Psoas muscle (tissue), 8 donors: Measurements from ENCODE around the gene CELF2. TPM values are rescaled to one million over a fixed set of nuclear protein-coding genes. Genes with fewer than 3 reads are reported as not detected.

Source experiments
- ATAC-seq, 4 donors: fragments of 200-7000 bp; cut with Tn5 transposase; one replicate each; pipeline ENCODE4 v1.9.1; 2020; ENCODE audit warnings: moderate library complexity in 3 of 4, mild to moderate bottlenecking in 2 of 4
- DNase-seq, 2 donors: peaks; one replicate each; pipeline ENCODE4 v3.0.0-alpha.2; 2020
- H3K27ac ChIP-seq: fragments of 200-600 bp; one replicate; pipeline ENCODE4 v1.8.0; 2022
- H3K27me3 ChIP-seq, 3 donors: fragments of 200-600 bp in 1 of 3; one replicate each; pipeline versions ENCODE4 v1.6.1 to v1.8.0; 2013 to 2022; ENCODE audit warnings: low read length in 2 of 3, mild to moderate bottlenecking in 2 of 3, moderate library complexity in 1 of 3; ENCODE audit not compliant: insufficient read depth in 3 of 3
- H3K36me3 ChIP-seq, 2 donors: fragments of 200-600 bp in 1 of 2; one replicate each; pipeline versions ENCODE4 v1.6.1 to v1.8.0; 2013 to 2022; ENCODE audit warnings: low read depth in 1 of 2, mild to moderate bottlenecking in 1 of 2, moderate library complexity in 1 of 2; ENCODE audit not compliant: insufficient read depth in 1 of 2
- H3K4me1 ChIP-seq: fragments of 200-600 bp; one replicate; pipeline ENCODE4 v1.8.0; 2022
- H3K4me3 ChIP-seq: fragments of 200-600 bp; one replicate; pipeline ENCODE4 v1.8.0; 2022; ENCODE audit warnings: mild to moderate bottlenecking
- H3K9me3 ChIP-seq: fragments of 200-600 bp; one replicate; pipeline ENCODE4 v1.8.0; 2022
- CTCF ChIP-seq: fragments of 200-600 bp; IDR thresholded peaks from one replicate; pipeline ENCODE4 v1.8.0; 2022; ENCODE audit warnings: antibody characterized with exemption
- WGBS, 3 donors: extraction: QIAGEN DNeasy Blood & Tissue Kit; methylation state at CpG; one replicate each; pipeline versions ENCODE4 v1.1.6 to v1.1.7; 2013; 5-methylcytosine and 5-hydroxymethylcytosine counted together
- intact Hi-C, 2 donors: fragments of 100-400 bp; cut with DNase I; formaldehyde crosslinking; loops; one replicate each; pipeline versions ENCODE4 v1.11.0 to v1.14.2; 2022
- polyA plus RNA-seq, 3 donors: library from polyadenylated mRNA; stranded (reverse); fragments of 200-250 nt; gene quantifications; one replicate each; pipeline ENCODE4 v1.2.3, GENCODE V29; 2013
- total RNA-seq, 4 donors: library from RNA; stranded (reverse); fragmentation: NEBNext Ultra II Directional in 2 of 4; extraction: Animal tissue kit (Norgen Biotek cat#: 25700) in 2 of 4; gene quantifications; one replicate each; pipeline versions ENCODE4 v1.2.1 to v1.2.4, GENCODE V29; 2021 to 2023
- donor health status: healthy with polysubstance abuse.
- donor health status: DM: no; HTN: no; CAD: no; lungs with moderate emphysema.
- donor health status: Bipolar disorder and iron deficiency.
- donor health status: healthy.
- donor health status: DM: yes; HTN: yes; CAD: no.
- donor health status: DM: no; HTN: no; CAD: no.
- donor health status: DM: no; HTN: no; CAD: no.
- donor health status: DM: yes; HTN: yes; CAD: no.

CELF2 gene
- total and polyA plus RNA-seq, 7 donors: 9.8 to 47.8 (median 29.0) TPM

- H3K4me3 ChIP-seq: no peak overlapping the region
- H3K27ac ChIP-seq: no peak overlapping the region
- WGBS, 3 donors: 79 to 87% (median 87%) methylated on average over 10 of the region's 10 CpGs
- ATAC-seq (no peak), DNase-seq (no peak)
- TF ChIP-seq CTCF: no peak
- no peaks in the 10 kb centered on the region for H3K27me3 ChIP-seq
- H3K9me3 ChIP-seq: no peaks in the 10 kb centered on the region
- intact Hi-C loops: no loop called here
- H3K4me1 ChIP-seq: no peaks in the 10 kb centered on the region
- peaks cover 0 to 35% of the 10 kb centered on the region in 2 donors for H3K36me3 ChIP-seq
Observed at GRCh38 chr10:11332846-11333245, 315.2 kb downstream of the CELF2 start.

- H3K4me3 ChIP-seq: no peak overlapping the region
- TF ChIP-seq CTCF: no peak
- H3K27me3 ChIP-seq: no peaks in the 10 kb centered on the region
- no peak overlapping the region for H3K27ac ChIP-seq
- no peak for ATAC-seq
- DNase-seq: no peak
- H3K36me3 ChIP-seq: peaks cover 0 to 25% of the 10 kb centered on the region in 2 donors
- no peaks in the 10 kb centered on the region for H3K9me3 ChIP-seq
- intact Hi-C loops: no loop called here
- 74 to 76% (median 74%) methylated on average over 8 of the region's 8 CpGs for WGBS, 3 donors
- H3K4me1 ChIP-seq: no peaks in the 10 kb centered on the region
Observed at GRCh38 chr10:11334436-11334835, 316.8 kb downstream of the CELF2 start.

DNA sequence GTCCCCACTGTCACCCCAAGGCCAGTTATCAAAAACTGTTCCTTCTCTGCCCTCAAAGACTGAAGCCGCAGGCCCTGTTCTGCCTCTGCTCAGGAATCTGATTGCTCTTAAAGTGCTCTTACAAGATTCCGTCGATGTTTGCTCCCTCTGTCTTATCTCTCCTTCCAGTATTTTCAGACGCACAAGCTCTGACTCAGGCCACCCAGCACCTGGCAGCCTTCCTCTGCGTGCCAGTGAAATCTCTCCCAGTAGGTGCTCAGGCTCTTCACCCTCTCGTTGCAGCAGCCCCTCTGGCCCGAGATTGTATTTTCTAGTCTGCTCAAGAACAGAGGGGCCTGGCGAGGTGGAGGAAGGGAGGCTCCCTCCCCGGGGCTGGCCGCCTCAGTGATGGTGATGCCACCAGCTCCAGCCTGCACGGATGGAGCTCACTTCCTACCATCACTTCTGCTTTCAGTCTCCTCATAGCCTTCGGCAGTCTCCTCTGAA lies 317.5 kb downstream of the CELF2 start:
- Histone ChIP-seq H3K27me3 (no peaks in the 10 kb centered on the region), H3K9me3 (no peaks in the 10 kb centered on the region), H3K27ac (no peak overlapping the region), H3K4me3 (no peak overlapping the region), H3K36me3 (peaks cover 0 to 19% of the 10 kb centered on the region in 2 donors), H3K4me1 (no peaks in the 10 kb centered on the region)
- ATAC-seq (no peak), DNase-seq (no peak)
- WGBS, 3 donors: 84 to 85% (median 85%) methylated on average over 12 of the region's 12 CpGs
- TF ChIP-seq CTCF: no peak
- intact Hi-C loops: no loop called here

- no peak for TF ChIP-seq CTCF
- Histone ChIP-seq H3K27ac (no peak overlapping the region), H3K9me3 (no peaks in the 10 kb centered on the region), H3K27me3 (no peaks in the 10 kb centered on the region), H3K4me3 (no peak overlapping the region), H3K4me1 (no peaks in the 10 kb centered on the region), H3K36me3 (peaks cover 0 to 19% of the 10 kb centered on the region in 2 donors)
- ATAC-seq (no peak), DNase-seq (no peak)
- intact Hi-C loops: no loop called here
- 81 to 86% (median 83%) methylated on average over 12 of the region's 12 CpGs for WGBS, 3 donors
Observed at GRCh38 chr10:11335881-11336430, 318.3 kb downstream of the CELF2 start.

- intact Hi-C loops: no loop called here
- H3K4me1 ChIP-seq: no peaks in the 10 kb centered on the region
- no peak overlapping the region for H3K4me3 ChIP-seq
- no peaks in the 10 kb centered on the region for H3K9me3 ChIP-seq
- no peak for DNase-seq
- ATAC-seq: peak in 1 of 4 donors; percentile 32
- no peaks in the 10 kb centered on the region for H3K27me3 ChIP-seq
- WGBS, 3 donors: 51 to 57% (median 56%) methylated on average over 8 of the region's 8 CpGs
- H3K36me3 ChIP-seq: peaks cover 0 to 19% of the 10 kb centered on the region in 2 donors
- TF ChIP-seq CTCF: no peak
- no peak overlapping the region for H3K27ac ChIP-seq
Observed at GRCh38 chr10:11336722-11337162, 319.1 kb downstream of the CELF2 start.
